ENCODE measurements around the gene SHISA9.
"Not testable (repeated sequence)": the region's sequence is repeated elsewhere in the genome, so short reads cannot be mapped to it uniquely, and the experiment has no call there.

SHISA9 gene

DNA sequence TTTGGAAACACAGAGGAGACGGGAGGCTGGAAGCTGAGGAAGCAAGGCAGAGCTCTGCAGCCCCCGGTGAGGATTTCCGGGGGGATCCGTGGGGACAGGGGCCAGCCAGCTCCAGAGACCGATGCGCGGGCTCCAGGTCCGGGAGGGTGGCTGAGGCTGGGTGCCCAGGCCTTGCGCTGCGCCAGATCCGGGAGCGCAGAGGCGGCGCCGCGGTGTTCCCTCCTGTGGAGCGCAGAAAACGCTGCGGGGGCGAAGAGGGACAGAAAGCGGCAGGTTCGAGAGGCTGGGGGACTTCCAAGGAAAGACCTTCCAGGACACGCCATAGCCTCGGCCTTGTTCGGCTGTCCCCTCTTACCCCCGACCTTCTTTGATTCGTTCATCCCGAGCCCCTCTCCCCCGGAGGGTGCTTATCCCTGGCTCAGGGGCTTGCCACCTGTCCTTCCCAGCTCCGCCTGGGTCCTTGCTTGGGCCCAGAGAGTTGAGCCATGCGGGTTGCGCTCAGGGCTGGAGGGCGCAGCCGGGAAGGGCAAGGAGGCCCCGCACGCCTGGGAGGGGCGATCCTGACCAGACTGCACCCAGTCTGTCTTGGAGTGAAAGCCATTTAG is 697 bp upstream of the SHISA9 start:
- DNase-seq: no peak

DNA sequence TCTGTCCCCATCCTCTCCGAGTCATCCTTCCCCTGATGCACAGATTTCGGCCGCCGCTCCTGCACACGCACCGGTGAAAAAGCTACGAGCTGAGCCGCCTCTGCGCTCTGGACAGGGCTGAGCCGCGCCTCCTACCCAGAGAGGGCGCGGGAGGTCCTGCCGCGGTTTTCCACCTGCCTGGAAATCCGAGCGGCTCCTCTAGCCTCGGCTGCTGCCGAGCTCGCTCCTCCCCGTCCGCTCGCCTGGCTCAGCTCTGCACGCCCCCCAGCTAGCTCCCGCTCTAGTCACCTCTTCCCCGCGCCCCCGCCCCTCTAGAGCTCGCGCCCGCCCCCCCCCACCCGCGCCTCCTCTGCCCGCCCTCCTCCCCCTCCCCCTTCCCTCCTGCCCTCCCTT is 198 bp upstream of the SHISA9 start:
- no peak for DNase-seq

DNA sequence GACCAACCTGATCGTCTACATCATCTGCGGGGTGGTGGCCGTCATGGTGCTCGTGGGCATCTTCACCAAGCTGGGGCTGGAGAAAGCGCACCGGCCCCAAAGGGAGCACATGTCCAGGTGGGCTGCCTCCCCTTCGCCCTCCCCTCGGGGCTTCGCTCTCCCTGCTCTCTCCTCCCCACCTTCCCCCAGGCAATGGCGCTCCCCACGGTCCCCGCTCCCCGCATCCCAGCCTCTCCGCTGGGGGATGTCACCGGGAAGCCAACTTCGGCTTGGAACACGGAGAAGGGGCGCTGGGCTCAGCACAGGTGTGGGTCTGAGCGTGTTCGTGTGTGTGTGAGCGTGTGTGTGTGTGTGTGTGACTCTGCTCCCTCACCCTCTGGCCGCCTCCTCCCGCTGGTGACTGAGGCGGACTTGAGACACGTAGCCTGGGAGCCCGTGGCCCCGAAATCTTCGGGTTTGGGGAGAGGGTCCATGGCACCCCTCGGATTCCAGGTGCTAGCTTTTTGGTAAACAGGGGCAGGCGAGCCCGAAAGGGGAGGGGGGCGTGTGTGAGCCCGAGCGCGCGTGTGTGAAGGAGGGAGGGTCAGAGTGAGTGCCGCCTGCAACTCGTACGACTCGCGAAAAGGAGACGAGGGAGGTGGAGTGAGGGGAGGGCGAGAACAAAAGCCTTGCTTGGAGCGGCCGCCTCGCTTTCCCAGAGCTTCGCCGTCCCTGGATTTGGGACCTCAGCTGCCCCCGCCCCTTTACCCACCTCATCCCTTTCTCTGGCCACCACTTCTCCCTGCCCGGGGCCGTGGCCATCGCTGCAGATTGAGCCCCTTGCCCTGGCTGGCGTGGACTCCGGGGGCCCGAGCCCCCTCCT is 1.3 kb downstream of the SHISA9 start:
- DNase-seq: no peak

DNA sequence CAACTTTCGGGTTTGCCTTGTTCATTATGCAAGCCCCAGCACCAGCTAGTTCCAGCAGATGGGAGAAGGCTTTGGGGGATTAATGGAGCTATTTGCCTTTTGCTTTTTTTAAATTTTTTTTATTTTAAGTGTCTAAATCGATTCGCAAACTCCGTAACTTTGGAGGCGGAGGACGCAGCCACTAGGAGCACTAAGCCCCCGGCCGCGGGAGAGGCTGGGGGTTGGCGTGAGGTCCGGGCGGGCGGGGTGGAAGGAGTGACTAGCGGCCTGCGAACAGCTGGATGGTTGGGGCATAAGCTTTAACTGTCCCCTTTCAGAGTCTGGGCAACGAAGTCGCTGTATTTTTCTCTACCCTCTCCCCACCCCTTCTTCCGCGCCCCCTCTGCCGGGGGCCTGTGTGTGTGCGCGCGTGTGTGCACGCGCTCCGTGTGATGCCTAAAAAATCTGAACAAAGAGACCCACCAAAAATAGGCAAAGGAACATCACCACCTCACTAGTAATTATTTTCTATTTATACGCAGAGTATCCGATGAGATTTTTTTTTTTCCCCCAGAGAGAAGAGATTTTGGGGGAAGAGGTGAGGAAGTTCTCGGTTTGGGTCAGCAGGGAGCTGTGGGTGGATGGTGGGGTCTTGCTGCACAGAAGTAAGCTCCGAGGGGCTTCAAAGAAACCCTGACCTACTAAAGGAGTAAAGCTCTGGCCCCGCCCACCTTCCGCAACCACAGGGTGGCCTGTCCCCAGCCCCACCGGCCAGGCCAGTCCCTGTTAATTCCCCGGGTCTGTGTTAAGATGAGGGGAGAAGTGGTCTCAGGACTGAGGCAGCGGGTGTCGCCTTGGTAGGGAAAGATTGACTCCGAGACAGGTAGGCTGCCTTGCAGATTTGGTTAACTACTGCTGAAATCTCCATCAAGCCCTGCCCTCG is 2.3 kb downstream of the SHISA9 start:
- DNase-seq: no peak

DNA sequence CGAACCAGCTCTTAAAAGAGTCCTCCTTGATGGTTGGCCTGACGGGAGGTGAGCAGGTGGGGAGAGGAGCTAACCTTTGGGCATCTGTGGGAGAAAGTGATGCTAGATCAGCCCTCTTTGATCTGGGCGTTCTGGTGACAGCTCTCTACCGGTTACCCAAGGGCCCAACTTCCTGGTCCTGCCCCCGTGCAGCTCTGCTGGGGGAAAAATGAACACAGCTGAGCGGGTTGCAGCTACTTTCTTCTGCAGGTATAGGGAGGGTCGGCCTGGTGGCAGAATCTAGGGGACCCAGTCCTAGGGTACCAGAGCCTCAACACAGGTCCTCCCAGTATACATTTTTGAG is 2.9 kb downstream of the SHISA9 start:
- DNase-seq: no peak

GRCh38 chr16:12906271-12906670 is 4.9 kb downstream of the SHISA9 start:
- DNase-seq: no peak

DNA sequence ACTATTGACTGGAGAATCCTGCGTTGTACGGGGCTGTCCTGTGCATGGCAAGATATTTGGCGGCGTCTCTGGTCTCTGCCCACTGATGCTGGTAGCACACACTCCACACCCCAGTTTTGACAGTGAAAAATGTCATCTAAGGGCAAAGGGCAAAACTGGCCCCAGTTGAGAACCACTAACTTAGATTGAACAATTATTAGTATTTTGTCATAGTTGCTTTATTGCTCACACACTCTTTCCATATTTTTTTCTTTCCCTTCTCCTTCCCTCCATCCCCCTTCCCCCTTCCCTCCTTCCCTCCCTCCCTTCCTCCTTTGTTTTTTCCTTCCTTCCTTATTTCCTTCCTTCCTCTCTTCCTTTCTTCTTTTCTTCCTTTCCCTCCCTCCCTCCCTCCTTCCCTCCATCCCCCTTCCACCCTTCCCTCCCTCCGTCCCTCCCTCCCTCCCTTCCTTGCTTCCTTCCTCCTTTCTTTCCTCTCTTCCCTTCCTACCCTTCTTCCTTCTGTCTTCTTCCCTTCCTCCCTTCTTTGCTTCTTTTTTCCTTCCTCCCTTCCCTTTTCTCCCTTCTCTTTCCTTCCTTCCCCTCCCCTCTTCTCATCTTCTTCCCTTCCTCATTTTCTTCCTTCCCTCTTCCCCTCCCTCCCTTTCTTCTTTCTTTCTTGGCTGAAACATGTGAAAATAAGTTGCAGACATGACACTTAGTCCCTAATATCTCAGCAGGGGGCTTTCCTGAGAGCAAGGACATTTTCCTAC is 5.5 kb downstream of the SHISA9 start:
- DNase-seq: no peak

DNA sequence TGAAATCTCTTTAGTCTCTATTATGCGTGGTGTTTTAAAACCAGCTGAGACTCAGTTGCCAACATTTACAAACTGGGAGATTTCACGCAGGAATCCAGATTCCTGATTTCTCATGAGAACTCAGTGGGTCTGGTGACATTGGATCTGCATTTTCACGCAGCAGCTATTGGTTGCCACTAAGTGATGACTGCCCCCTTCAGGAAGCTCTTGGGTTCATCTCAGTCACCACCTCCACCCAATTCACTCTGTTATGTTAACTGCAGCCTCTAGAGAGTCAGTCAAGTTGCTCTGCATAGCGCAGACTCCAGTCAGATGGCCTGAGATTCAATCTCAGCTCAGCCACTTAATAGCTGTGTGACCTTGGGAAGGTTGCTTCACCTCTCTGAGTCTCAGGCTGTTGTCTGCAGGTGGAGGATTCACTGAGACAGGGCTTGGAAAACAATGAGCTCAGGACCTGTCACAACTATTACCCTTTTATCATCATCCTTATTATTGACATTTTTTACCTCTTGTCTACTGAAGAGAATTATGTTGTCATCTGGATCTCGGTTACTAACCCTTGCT is 6.4 kb downstream of the SHISA9 start:
- DNase-seq: no peak

- no peak for DNase-seq
These were observed 15.8 kb downstream of the SHISA9 start for GRCh38 chr16:12917246-12917645.

- DNase-seq: no peak
These were observed 16.3 kb downstream of the SHISA9 start for GRCh38 chr16:12917653-12918052.

- DNase-seq: no peak
These were observed 19.3 kb downstream of the SHISA9 start for GRCh38 chr16:12920739-12921138.

DNA sequence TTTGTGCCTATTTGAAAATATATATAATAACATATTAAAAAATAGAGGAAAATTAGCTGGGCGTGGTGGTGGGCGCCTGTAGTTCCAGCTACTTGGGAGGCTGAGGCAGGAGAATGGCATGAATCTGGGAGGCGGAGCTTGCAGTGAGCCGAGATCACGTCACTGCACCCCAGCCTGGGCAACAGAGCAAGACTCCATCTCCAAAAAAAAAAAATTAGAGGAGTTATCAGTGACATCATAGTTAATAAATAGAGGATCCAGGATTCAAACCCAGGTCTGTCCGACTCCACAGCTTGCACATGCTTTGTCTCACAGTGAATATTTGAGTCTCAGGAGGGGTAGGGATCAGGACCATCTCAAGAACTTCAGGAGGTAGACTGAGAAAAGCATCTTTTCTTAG is 22.2 kb downstream of the SHISA9 start:
- DNase-seq: not testable (repeated sequence)

- peak in 1 of 2 donors; percentile 8 for DNase-seq
These were observed 23.8 kb downstream of the SHISA9 start for GRCh38 chr16:12925026-12925800.

DNA sequence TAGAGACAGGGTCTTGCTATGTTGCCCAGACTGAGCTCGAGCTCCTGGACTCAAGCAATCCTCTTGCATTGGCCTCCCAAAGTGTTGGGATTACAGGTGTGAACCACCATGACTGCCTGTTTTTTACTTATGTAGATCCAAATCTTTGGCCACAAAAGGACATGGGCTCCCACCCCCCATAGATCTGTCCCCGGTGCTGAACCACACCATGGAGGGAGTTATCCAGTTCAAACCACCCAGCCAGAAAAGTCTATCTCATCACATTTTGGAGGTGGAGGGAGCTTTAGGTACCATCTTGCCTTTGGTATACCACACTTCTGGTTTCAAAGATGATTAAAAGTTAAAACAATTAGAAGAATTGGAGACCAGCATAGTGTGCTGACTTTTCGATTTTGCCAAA is 26.2 kb downstream of the SHISA9 start:
- DNase-seq: no peak

DNA sequence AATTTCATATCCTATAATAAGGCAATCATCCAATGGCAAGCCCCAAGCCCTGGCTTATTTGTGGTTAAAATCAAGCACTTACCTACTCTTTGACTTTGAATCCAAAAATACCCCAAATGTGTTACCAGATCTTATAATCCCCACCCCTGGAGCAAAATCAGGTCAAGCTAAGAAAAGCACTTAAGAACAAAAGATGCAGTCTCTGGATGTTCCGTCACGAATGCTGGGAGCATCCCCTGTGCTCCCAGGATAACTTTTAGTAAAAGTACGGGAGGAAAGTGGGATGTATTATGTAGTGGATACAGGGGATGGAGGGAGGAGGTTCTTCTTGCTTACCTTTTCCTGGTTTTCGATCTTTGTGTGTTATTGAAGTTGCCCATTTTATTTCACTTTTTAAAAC is 29.5 kb downstream of the SHISA9 start:
- DNase-seq: no peak

- peak in 1 of 2 donors; percentile 11 for DNase-seq
These were observed 35.0 kb downstream of the SHISA9 start for GRCh38 chr16:12936391-12936790.

GRCh38 chr16:12941896-12942295 is 40.5 kb downstream of the SHISA9 start:
- DNase-seq: no peak

GRCh38 chr16:12942861-12943260 is 41.5 kb downstream of the SHISA9 start:
- DNase-seq: no peak

- no peak for DNase-seq
These were observed 42.9 kb downstream of the SHISA9 start for GRCh38 chr16:12944300-12944699.

DNA sequence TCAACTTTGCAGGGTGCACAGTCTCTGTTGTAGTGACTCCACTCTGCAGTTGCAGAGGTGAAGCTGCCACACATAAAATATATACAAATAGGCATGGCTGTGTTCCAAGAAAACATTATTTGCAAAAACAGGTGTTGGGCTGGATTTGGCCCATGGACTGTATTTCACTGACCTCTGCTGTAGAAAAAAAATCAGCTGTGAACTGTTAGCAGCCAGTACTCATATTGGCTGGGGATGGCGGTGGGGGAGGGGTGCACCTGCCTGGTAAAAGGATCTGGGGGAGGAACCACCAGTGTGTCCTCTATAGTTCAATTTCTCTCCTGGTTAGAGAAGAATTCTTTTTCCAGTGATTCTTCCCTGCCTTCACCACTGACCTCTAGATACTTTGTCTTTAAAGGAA is 50.0 kb downstream of the SHISA9 start:
- DNase-seq: no peak

DNA sequence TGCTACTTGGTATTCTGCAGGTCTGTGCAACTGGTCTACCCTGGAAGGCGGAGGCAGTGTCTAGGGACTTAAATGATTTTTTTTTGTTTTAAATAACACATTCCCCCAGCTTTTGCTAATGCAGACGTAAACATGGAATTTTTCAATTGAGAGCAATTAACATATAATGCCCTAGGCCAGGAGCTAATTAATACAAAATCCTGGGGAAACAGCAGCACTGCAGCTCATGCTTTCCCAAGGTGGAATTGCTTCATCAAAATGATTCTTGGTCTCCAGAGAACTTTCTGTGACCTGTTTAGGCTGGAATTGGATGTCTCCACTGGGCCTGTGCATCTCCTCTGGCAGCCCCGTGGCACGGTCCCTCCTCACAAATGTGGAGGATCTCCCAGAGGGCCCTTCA is 50.6 kb downstream of the SHISA9 start:
- DNase-seq: no peak

DNA sequence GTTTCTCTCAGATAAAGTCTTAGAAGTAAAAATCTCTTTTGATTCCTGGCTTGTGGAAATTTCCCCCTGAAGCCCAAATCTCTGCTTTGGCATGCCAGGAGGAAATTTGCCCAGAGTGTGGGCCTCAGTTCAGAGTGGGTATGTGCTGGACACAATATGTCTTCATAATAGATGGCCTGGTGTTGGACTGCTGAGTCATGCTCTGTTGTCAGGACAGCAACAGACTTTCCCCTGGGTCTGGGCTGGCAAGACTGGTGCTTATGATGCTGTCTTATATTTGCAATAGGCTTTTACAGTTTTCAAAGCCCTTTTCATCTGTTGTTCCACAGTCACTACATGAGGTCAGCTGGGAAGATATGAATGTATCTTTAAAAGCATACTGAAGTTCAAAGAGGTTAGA is 57.0 kb downstream of the SHISA9 start:
- DNase-seq: no peak

Data from hippocampal formation (tissue), 2 donors.